ENCODE data around the gene DCTN3. TPM values are rescaled to one million over a fixed set of nuclear protein-coding genes. Genes with fewer than 3 reads are reported as not detected.
A peak's percentile ranks its signal among the peaks of the same experiment; 100 is the strongest.

Gene DCTN3
- total and polyA plus RNA-seq, 9 of the 15 experiments (the other 6 are each of a cell fraction or from before 2014, with no cell fraction given), result 11.0 to 51.0 (median 41.9) TPM

GRCh38 chr9:34663303-34663605, 43.0 kb upstream of the DCTN3 start:
- H3K36me3 ChIP-seq (ENCODE audit: control insufficient read depth, insufficient read depth, low read length), result peaks cover 8% of the 10 kb centered on the region; the same call in 2 of the 3 replicates
- H3K9me3 ChIP-seq (replicated peaks; ENCODE audit: control insufficient read depth, insufficient read depth, low read depth, low read length), result no peaks in the 10 kb centered on the region
- FAIRE-seq (no peak), DNase-seq (ENCODE audit: extremely low read depth in 1 of 4, low spot score in 3 of 4) (no peak), ATAC-seq (no peak)
- no peak overlapping the region for H3K27ac ChIP-seq (ENCODE audit: extremely low read depth, low read depth, low read length)
- 0 out of 2 replicates have a peak, but pooled peaks cover 4% of the 10 kb centered on the region for H4K20me1 ChIP-seq (replicated peaks; ENCODE audit: control insufficient read depth, insufficient read depth, low read length)
- H3K79me2 ChIP-seq (ENCODE audit: control insufficient read depth, insufficient read depth, low read length), result peaks cover 26% of the 10 kb centered on the region
- H3K4me3 ChIP-seq, result no peak overlapping the region
- H3K4me2 ChIP-seq (ENCODE audit: insufficient read depth, low read length), result no peak overlapping the region
- TF ChIP-seq E2F6 (IDR thresholded peaks at IDR 0.05; ENCODE audit: borderline replicate concordance in 1 of 2, extremely low read depth in 1 of 2, insufficient read depth in 1 of 2, insufficient read length in 1 of 2, low read depth in 1 of 2, low read length in 1 of 2, poor library complexity in 1 of 2, severe bottlenecking in 1 of 2) (no peak), ZNF124 (CRISPR knock-in tag; IDR thresholded peaks at IDR 0.05) (no peak), FOXJ2 (tag; IDR thresholded peaks at IDR 0.05) (peak; percentile 59; the same call in 1 of the 2 replicates), ZNF311 (CRISPR knock-in tag; IDR thresholded peaks at IDR 0.05) (no peak), TRIM25 (IDR thresholded peaks at IDR 0.05; ENCODE audit: borderline replicate concordance) (no peak)
- POLR2A ChIA-PET, result interaction anchor here (0.7 to 1.1 kb wide), 2 partner anchors 11 to 12 kb away, joined by 3 to 5 read pairs; partner anchors contain the start of gene IL11RA
- H3K27me3 ChIP-seq (ENCODE audit: control insufficient read depth in 2 of 2, insufficient read depth in 2 of 2, low read length in 2 of 2), result no peaks in the 10 kb centered on the region
- H3K9ac ChIP-seq (ENCODE audit: insufficient read depth in 1 of 2, low read depth in 2 of 2, low read length in 2 of 2), result no peak overlapping the region
- in situ Hi-C loops (cut with MboI) (no loop called here), intact Hi-C loops (cut with micrococcal nuclease) (no loop called here)
- CTCF ChIA-PET (ENCODE audit: low intra/inter-chr PET ratio), result no interaction called here
- BruUV-seq (replicated peaks), result no TSS peak
- peaks cover 18 to 20% of the 10 kb centered on the region in 2 experiments for H3K4me1 ChIP-seq (replicated peaks in 1 of 2; ENCODE audit: control insufficient read depth in 2 of 2, insufficient read depth in 2 of 2, low read length in 2 of 2)
- peaks cover 2% of the 10 kb centered on the region for H3K9me1 ChIP-seq (ENCODE audit: control insufficient read depth, insufficient read depth, low read length)
- no peak overlapping the region for H2AFZ ChIP-seq (ENCODE audit: low read depth, low read length)

All from K562 (cell line).